Mesodermal cell (in vitro differentiated cells): ENCODE measurements around the gene PPP5C.
"Not testable (repeated sequence)": the region's sequence is repeated elsewhere in the genome, so short reads cannot be mapped to it uniquely, and the experiment has no call there.

Experiments
- H3K27ac ChIP-seq: 2 replicates; pipeline ENCODE4 v1.7.0; 2013; ENCODE audit warnings: mild to moderate bottlenecking, low read depth, low read length, moderate library complexity; ENCODE audit not compliant: severe bottlenecking
- H3K36me3 ChIP-seq: 2 replicates; pipeline ENCODE4 v1.7.1; 2013; ENCODE audit warnings: mild to moderate bottlenecking, low read length, moderate library complexity; ENCODE audit not compliant: control insufficient read depth, insufficient read depth
- H3K4me1 ChIP-seq: one replicate; pipeline ENCODE4 v1.7.1; 2013; ENCODE audit warnings: mild to moderate bottlenecking, low read length; ENCODE audit not compliant: insufficient read depth, control insufficient read depth, poor library complexity, severe bottlenecking
- H3K4me3 ChIP-seq: 2 replicates; pipeline ENCODE4 v1.7.0; 2013; ENCODE audit warnings: low read length, control low read depth, mild to moderate bottlenecking; ENCODE audit not compliant: insufficient read depth, poor library complexity, severe bottlenecking; ENCODE audit errors: extremely low read depth
- H3K9me3 ChIP-seq: 2 replicates; pipeline ENCODE4 v1.7.1; 2013; ENCODE audit warnings: mild to moderate bottlenecking, low read length, moderate library complexity; ENCODE audit not compliant: control insufficient read depth
- WGBS, 2 experiments: methylation state at CpG; one replicate each; pipeline ENCODE4 v1.1.5; 2013; ENCODE audit warnings: missing lambda C conversion rate in 2 of 2; ENCODE audit not compliant: insufficient coverage in 2 of 2; 5-methylcytosine and 5-hydroxymethylcytosine counted together

The PPP5C gene

GRCh38 chr19:46422344-46422743, 75.5 kb downstream of the PPP5C start:
- Histone ChIP-seq H3K9me3 (no peaks in the 10 kb centered on the region), H3K4me3 (no peak overlapping the region), H3K4me1 (peaks cover 9% of the 10 kb centered on the region), H3K36me3 (no peaks in the 10 kb centered on the region), H3K27ac (no peak overlapping the region)
- 90 to 94% methylated on average over 2 of the region's 2 CpGs for WGBS, 2 experiments

- Histone ChIP-seq H3K36me3 (no peaks in the 10 kb centered on the region), H3K9me3 (no peaks in the 10 kb centered on the region), H3K27ac (no peak overlapping the region), H3K4me1 (peaks cover 9% of the 10 kb centered on the region), H3K4me3 (no peak overlapping the region)
- WGBS, 2 experiments: 66 to 73% methylated on average over 4 of the region's 5 CpGs
Measured at GRCh38 chr19:46423188-46423587, 76.3 kb downstream of the PPP5C start.

GRCh38 chr19:46426035-46426505, 79.2 kb downstream of the PPP5C start:
- H3K4me1 ChIP-seq: peaks cover 9% of the 10 kb centered on the region
- H3K4me3 ChIP-seq: peak overlapping the region; percentile 52
- no peaks in the 10 kb centered on the region for H3K36me3 ChIP-seq
- WGBS, 2 experiments: 30 to 35% methylated on average over 6 to 9 of the region's 10 CpGs
- H3K9me3 ChIP-seq: no peaks in the 10 kb centered on the region
- peak overlapping the region; percentile 33 for H3K27ac ChIP-seq

- no peaks in the 10 kb centered on the region for H3K36me3 ChIP-seq
- 7 to 13% methylated on average over 20 to 28 of the region's 32 CpGs for WGBS, 2 experiments
- H3K4me1 ChIP-seq: peaks cover 9% of the 10 kb centered on the region
- H3K9me3 ChIP-seq: no peaks in the 10 kb centered on the region
- H3K4me3 ChIP-seq: peak overlapping the region; percentile 52
- H3K27ac ChIP-seq: peak overlapping the region; percentile 33
Measured at GRCh38 chr19:46426506-46427162, 79.7 kb downstream of the PPP5C start.

GRCh38 chr19:46427518-46428045, 80.7 kb downstream of the PPP5C start:
- peaks cover 9% of the 10 kb centered on the region for H3K4me1 ChIP-seq
- H3K9me3 ChIP-seq: no peaks in the 10 kb centered on the region
- H3K4me3 ChIP-seq: no peak overlapping the region
- H3K27ac ChIP-seq: no peak overlapping the region
- no peaks in the 10 kb centered on the region for H3K36me3 ChIP-seq
- 87 to 91% methylated on average over 10 to 16 of the region's 17 CpGs for WGBS, 2 experiments

- Histone ChIP-seq H3K9me3 (no peaks in the 10 kb centered on the region), H3K4me1 (peaks cover 9% of the 10 kb centered on the region), H3K27ac (no peak within 1 kb of the TSS), H3K36me3 (no peaks in the 10 kb centered on the region), H3K4me3 (no peak within 1 kb of the TSS)
- 39 to 42% methylated on average over 46 to 50 of the region's 52 CpGs for WGBS, 2 experiments
Measured at GRCh38 chr19:46428239-46429135, 81.6 kb downstream of the PPP5C start, which contains the start of gene PNMA8C. Gene PNMA8C, minus strand, starts transcription at chr19:46428936. Its CDS starts 577 bp downstream, at chr19:46428359.

GRCh38 chr19:46429999-46430398, 83.1 kb downstream of the PPP5C start:
- 86 to 100% methylated on average over 1 of the region's 4 CpGs for WGBS, 2 experiments
- Histone ChIP-seq H3K4me1 (peaks cover 9% of the 10 kb centered on the region), H3K36me3 (no peaks in the 10 kb centered on the region)

GRCh38 chr19:46431824-46432223, 84.9 kb downstream of the PPP5C start:
- no peaks in the 10 kb centered on the region for H3K9me3 ChIP-seq
- H3K4me1 ChIP-seq: no peaks in the 10 kb centered on the region
- 59 to 73% methylated on average over 3 to 7 of the region's 10 CpGs for WGBS, 2 experiments
- no peak overlapping the region for H3K4me3 ChIP-seq
- no peaks in the 10 kb centered on the region for H3K36me3 ChIP-seq
- H3K27ac ChIP-seq: no peak overlapping the region

More at GRCh38 chr19:46429999-46430398, 83.1 kb downstream of the PPP5C start:
- H3K4me3 ChIP-seq: no peak overlapping the region
- H3K27ac ChIP-seq: no peak overlapping the region
- H3K9me3 ChIP-seq: no peaks in the 10 kb centered on the region

GRCh38 chr19:46433470-46433869, 86.6 kb downstream of the PPP5C start:
- not testable (repeated sequence) for H3K27ac ChIP-seq, H3K36me3 ChIP-seq, H3K4me3 ChIP-seq, H3K9me3 ChIP-seq, H3K4me1 ChIP-seq
- 75 to 79% methylated on average over 5 to 7 of the region's 7 CpGs for WGBS, 2 experiments

GRCh38 chr19:46435009-46435408, 88.1 kb downstream of the PPP5C start:
- H3K36me3 ChIP-seq: no peaks in the 10 kb centered on the region
- WGBS, 2 experiments: 83 to 87% methylated on average over 4 to 6 of the region's 6 CpGs
- H3K9me3 ChIP-seq: no peaks in the 10 kb centered on the region
- no peak overlapping the region for H3K4me3 ChIP-seq
- H3K27ac ChIP-seq: no peak overlapping the region
- no peaks in the 10 kb centered on the region for H3K4me1 ChIP-seq
